WTC11 (cell line): Measurements from ENCODE around the gene KRT40.

ENCODE experiments used
- CTCF ChIP-seq: fragments of 200-600 bp; IDR thresholded peaks from 2 replicates; pipeline ENCODE4 v1.8.0; 2022; ENCODE audit warnings: antibody characterized with exemption
- ZNF121 ChIP-seq: sonication (generic); formaldehyde crosslinking; IDR thresholded peaks from 2 replicates; pipeline ENCODE4 v1.8.0; 2023; ENCODE audit warnings: missing genetic modification reagents
- ZNF138 ChIP-seq: sonication (generic); formaldehyde crosslinking; conservative IDR thresholded peaks from 2 replicates; pipeline ENCODE4 v1.8.1; 2022; ENCODE audit warnings: mild to moderate bottlenecking, moderate library complexity, missing genetic modification reagents

- TF ChIP-seq ZNF138 (no peak), CTCF (no peak), ZNF121 (CRISPR knock-in tag) (no peak)
Measured at GRCh38 chr17:40984226-40984625, at the start of gene KRT40.
